Immature natural killer cell (primary cell): ENCODE measurements around the gene XPO6. TPM values are rescaled to one million over a fixed set of nuclear protein-coding genes. Genes with fewer than 3 reads are reported as not detected.

Source experiments
- DNase-seq, 3 donors: peaks; one replicate each; pipeline ENCODE4 v3.0.0; 2022; ENCODE audit warnings: mixed read lengths in 1 of 3
- H3K27ac Mint-ChIP-seq, 6 donors: one replicate each; pipeline ENCODE4 v1.8.0; 2020; ENCODE audit warnings: mixed read lengths in 6 of 6, mild to moderate bottlenecking in 5 of 6, inconsistent platforms in 4 of 6, moderate library complexity in 3 of 6
- H3K27me3 Mint-ChIP-seq, 3 donors: one replicate each; pipeline ENCODE4 v1.8.0; 2020 to 2021; ENCODE audit warnings: low read depth in 3 of 3, mild to moderate bottlenecking in 3 of 3, mixed read lengths in 3 of 3, moderate library complexity in 3 of 3, inconsistent platforms in 1 of 3
- H3K36me3 Mint-ChIP-seq, 3 donors: one replicate each; pipeline ENCODE4 v1.8.0; 2020; ENCODE audit warnings: mixed read lengths in 3 of 3, inconsistent platforms in 2 of 3, mild to moderate bottlenecking in 2 of 3
- H3K4me1 Mint-ChIP-seq, 2 donors: one replicate each; pipeline ENCODE4 v1.8.0; 2020; ENCODE audit warnings: inconsistent platforms in 2 of 2, mild to moderate bottlenecking in 2 of 2, mixed read lengths in 2 of 2, moderate library complexity in 1 of 2
- H3K4me3 Mint-ChIP-seq, 5 donors: one replicate each; pipeline ENCODE4 v1.8.0; 2020; ENCODE audit warnings: mild to moderate bottlenecking in 5 of 5, mixed read lengths in 5 of 5, inconsistent platforms in 3 of 5, moderate library complexity in 3 of 5
- H3K9me3 Mint-ChIP-seq, 6 donors: one replicate each; pipeline ENCODE4 v1.8.0; 2020; ENCODE audit warnings: mild to moderate bottlenecking in 6 of 6, mixed read lengths in 6 of 6, inconsistent platforms in 4 of 6, moderate library complexity in 3 of 6
- polyA plus RNA-seq, 3 donors: library from polyadenylated mRNA; unstranded; fragments of 300-500 nt; fragmentation: Illumina TruSeq; gene quantifications; one replicate each; pipeline ENCODE4 v1.2.3, GENCODE V29; 2021

XPO6 gene
- polyA plus RNA-seq, 3 donors from 2014 or later, result 40.7 to 75.5 (median 42.2) TPM

DNA sequence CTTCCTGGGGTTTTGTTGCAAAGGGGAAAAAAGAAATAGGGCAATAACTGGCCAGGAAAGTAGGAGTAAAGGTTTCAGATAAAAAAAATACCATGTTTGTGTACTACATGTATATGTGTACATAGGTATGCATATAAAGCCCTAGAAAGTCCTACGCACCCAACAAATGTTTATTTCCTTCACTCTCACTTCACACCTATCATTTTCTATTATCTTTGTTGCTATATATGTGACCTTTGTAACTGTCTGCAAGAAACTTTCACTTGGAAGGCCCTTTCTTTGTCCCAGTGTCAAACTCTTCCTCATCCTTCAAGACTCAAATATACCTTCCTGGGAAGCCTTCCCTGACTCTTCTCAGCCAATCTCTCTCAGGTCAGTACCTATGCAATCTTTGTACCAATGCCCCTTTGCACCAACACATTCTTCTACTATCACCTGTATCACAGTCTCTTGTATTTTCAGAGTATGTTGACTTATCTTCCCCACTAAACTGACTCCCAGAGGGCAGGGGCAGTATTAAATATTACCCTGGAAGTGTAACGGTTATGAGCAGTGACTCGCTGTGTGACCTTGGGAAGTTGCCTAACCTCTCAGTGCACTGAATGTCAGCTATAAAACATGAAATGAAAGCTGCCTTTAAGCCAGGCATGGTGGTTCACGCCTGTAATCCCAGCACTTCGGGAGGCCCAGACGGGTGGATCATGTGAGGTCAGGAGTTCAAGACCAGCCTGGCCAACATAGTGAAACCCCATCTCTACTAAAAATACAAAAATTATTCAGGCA is 6.5 kb downstream of the XPO6 start:
- H3K9me3 Mint-ChIP-seq, result no peaks in the 10 kb centered on the region
- no peak overlapping the region for H3K27ac Mint-ChIP-seq
- no peak overlapping the region for H3K4me3 Mint-ChIP-seq
- H3K27me3 Mint-ChIP-seq, result peaks cover 0 to 4% (median 0%) of the 10 kb centered on the region in 3 donors
- peaks cover 6 to 27% (median 17%) of the 10 kb centered on the region in 3 donors for H3K36me3 Mint-ChIP-seq
- no peak for DNase-seq
- peaks cover 36 to 47% of the 10 kb centered on the region in 2 donors for H3K4me1 Mint-ChIP-seq

DNA sequence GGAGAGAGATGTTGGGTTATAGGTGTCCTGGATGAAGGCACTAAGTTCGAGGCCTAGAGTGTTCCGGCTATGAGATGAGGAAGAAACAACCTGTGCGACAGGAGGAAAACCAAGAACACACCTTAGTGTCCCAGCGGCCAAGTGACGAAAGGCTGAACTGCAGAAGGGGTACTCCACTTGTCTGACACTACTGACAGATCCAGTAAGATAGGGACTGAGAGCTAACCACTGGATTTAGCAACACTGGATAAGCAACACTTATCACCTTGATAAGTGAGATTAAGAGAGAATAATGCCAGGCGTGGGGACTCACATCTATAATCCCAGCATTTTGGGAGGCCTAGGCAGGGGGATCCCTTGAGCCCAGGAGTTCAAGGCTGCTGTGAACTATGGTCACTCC is 7.1 kb downstream of the XPO6 start:
- no peak for DNase-seq
- H3K36me3 Mint-ChIP-seq, result peaks cover 6 to 31% (median 17%) of the 10 kb centered on the region in 3 donors

DNA sequence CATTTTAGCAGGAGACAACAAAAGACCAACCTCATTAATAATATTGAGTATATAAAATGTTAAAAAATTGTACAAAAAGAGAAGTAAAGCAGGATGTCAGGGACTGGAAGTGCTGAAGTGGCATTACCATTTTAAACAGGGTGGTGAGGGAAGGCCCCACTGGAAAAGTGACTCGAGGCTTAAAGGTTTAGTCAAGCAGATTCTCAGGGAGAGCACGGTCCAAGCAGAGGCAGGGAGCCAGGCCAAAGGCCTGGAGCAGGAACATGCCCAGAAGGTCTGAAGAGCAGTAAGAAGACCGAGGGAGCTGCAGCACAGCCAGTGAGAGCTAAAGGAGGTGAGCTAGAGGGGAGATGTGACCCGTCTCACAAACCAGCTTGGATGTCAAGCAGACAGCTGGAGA is 7.6 kb downstream of the XPO6 start:
- H3K27ac Mint-ChIP-seq, result no peak overlapping the region
- peaks cover 0 to 3% (median 0%) of the 10 kb centered on the region in 3 donors for H3K27me3 Mint-ChIP-seq
- H3K4me3 Mint-ChIP-seq, result no peak overlapping the region
- DNase-seq, result no peak
- H3K9me3 Mint-ChIP-seq, result no peaks in the 10 kb centered on the region
- peaks cover 28 to 38% of the 10 kb centered on the region in 2 donors for H3K4me1 Mint-ChIP-seq
- H3K36me3 Mint-ChIP-seq, result peaks cover 6 to 31% (median 17%) of the 10 kb centered on the region in 3 donors

More for the DNA sequence above, 7.1 kb downstream of the XPO6 start:
- peaks cover 29 to 40% of the 10 kb centered on the region in 2 donors for H3K4me1 Mint-ChIP-seq
- no peak overlapping the region for H3K4me3 Mint-ChIP-seq
- H3K9me3 Mint-ChIP-seq, result no peaks in the 10 kb centered on the region
- no peak overlapping the region for H3K27ac Mint-ChIP-seq
- peaks cover 0 to 3% (median 0%) of the 10 kb centered on the region in 3 donors for H3K27me3 Mint-ChIP-seq

DNA sequence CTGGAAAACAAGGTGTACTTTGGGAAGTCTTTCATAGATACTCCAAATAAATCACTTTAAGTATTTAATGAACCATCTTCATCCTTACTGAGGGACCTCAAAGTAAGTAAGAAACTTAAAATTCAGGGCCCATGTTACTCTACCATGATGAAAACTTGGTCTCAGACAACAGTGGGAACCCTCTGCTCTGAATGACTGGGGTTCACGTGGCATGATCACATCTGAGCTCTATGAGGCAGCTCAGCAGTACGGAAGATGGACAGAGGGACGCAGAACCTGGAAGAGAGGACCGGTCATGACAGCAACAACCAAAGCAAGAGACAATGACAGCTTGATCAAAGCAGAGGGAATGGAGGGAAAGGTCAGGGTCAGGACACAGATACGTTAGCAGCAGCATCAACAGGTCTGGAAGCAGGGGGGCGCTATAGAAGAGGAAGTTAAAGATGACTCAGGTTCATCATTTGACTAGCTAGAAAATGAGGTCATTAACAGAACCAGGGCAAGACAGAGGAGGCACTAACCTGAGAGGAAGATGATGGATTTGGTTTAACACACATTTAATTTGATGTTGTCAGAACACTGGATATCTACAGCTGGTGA is 9.5 kb downstream of the XPO6 start:
- no peak for DNase-seq
- Mint-ChIP-seq H3K4me1 (peaks cover 17 to 24% of the 10 kb centered on the region in 2 donors), H3K36me3 (peaks cover 6 to 27% (median 13%) of the 10 kb centered on the region in 3 donors), H3K9me3 (no peaks in the 10 kb centered on the region), H3K4me3 (peak overlapping the region in 1 of 5 donors; percentile 15), H3K27ac (peak overlapping the region in 5 of 6 donors; percentile 4 to 87 (median 58)), H3K27me3 (peaks cover 0 to 3% (median 0%) of the 10 kb centered on the region in 3 donors)

DNA sequence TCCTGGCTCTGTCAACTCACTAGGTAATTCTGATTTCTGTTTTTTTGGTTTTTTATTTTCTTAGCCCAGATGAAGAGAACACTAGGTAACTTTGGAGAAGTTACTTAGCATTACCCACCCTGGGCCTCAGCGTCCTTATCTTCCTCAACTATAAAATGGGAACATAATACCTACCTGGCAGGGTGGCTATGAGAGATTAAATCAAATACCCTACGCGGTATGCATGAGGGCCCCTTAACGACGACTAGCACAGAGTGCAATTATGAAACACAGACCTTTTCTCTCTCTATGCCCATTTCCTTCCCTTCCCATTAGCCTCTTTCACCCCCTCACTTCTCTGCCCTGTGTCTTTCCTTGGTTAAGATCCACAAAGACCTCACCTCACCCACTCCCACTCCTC is 11.1 kb downstream of the XPO6 start:
- peaks cover 0 to 5% (median 0%) of the 10 kb centered on the region in 3 donors for H3K27me3 Mint-ChIP-seq
- H3K36me3 Mint-ChIP-seq, result peaks cover 6 to 20% (median 13%) of the 10 kb centered on the region in 3 donors
- no peaks in the 10 kb centered on the region for H3K9me3 Mint-ChIP-seq
- peak overlapping the region in 4 of 6 donors; percentile 10 to 72 (median 52) for H3K27ac Mint-ChIP-seq
- no peak overlapping the region for H3K4me3 Mint-ChIP-seq
- DNase-seq, result no peak
- peaks cover 24 to 25% of the 10 kb centered on the region in 2 donors for H3K4me1 Mint-ChIP-seq

DNA sequence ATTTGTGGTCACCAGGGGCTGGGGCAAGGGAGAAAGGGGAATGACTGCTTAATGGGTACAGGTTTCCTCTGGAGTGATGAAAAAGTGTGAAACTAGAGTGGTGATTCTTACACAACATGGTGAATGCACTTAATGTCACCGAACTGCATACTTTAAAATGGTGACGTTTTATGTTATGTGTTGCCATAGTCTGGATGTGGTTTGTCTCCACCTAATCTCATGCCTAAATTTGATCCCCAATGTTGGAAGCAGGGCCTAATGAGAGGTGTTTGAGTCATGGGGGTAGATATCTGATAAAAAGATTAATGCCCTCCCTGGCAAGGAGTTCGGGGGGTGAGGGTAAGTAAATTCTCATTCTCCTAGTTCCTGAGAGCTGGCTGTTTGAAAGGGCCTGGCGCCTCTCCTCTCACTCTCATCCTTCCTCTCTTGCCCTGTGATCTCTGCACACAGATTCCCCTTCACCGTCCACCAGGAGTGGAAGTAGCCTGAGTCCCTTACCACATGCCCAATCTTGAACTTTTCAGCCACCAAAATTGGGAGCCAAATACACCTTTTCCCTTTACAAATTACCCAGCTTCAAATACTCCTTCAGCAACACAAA is 15.3 kb downstream of the XPO6 start:
- no peaks in the 10 kb centered on the region for H3K9me3 Mint-ChIP-seq
- H3K36me3 Mint-ChIP-seq, result peaks cover 0 to 13% (median 7%) of the 10 kb centered on the region in 3 donors
- peak overlapping the region in 1 of 5 donors; percentile 5 for H3K4me3 Mint-ChIP-seq
- DNase-seq, result no peak
- peak overlapping the region; percentile 65 to 95 (median 82) for H3K27ac Mint-ChIP-seq
- H3K4me1 Mint-ChIP-seq, result peaks cover 53 to 63% of the 10 kb centered on the region in 2 donors
- peaks cover 0 to 4% (median 0%) of the 10 kb centered on the region in 3 donors for H3K27me3 Mint-ChIP-seq

DNA sequence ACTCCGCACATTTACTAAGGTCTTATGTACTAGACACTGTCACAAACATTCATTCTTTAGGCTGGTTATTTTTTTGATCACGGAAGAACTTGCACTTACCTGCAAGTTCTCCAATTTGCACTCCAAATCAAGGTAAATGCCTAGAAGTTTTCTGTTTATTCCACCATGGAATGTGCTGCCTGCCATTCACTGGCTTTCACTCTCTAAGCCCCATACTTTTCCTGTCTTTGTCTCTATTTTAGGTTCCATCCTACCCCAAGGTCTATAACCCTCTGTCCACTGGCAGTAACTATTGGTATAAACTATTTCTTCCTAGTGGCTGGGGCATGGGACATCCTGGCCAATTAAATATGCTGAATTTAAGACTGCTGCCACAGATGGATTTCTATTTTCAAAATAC is 15.9 kb downstream of the XPO6 start:
- H3K9me3 Mint-ChIP-seq, result no peaks in the 10 kb centered on the region
- peaks cover 50 to 69% of the 10 kb centered on the region in 2 donors for H3K4me1 Mint-ChIP-seq
- peak overlapping the region in 5 of 6 donors; percentile 13 to 95 (median 75) for H3K27ac Mint-ChIP-seq
- peaks cover 0 to 2% (median 0%) of the 10 kb centered on the region in 3 donors for H3K27me3 Mint-ChIP-seq
- DNase-seq, result no peak
- peaks cover 0 to 15% (median 3%) of the 10 kb centered on the region in 3 donors for H3K36me3 Mint-ChIP-seq
- no peak overlapping the region for H3K4me3 Mint-ChIP-seq

DNA sequence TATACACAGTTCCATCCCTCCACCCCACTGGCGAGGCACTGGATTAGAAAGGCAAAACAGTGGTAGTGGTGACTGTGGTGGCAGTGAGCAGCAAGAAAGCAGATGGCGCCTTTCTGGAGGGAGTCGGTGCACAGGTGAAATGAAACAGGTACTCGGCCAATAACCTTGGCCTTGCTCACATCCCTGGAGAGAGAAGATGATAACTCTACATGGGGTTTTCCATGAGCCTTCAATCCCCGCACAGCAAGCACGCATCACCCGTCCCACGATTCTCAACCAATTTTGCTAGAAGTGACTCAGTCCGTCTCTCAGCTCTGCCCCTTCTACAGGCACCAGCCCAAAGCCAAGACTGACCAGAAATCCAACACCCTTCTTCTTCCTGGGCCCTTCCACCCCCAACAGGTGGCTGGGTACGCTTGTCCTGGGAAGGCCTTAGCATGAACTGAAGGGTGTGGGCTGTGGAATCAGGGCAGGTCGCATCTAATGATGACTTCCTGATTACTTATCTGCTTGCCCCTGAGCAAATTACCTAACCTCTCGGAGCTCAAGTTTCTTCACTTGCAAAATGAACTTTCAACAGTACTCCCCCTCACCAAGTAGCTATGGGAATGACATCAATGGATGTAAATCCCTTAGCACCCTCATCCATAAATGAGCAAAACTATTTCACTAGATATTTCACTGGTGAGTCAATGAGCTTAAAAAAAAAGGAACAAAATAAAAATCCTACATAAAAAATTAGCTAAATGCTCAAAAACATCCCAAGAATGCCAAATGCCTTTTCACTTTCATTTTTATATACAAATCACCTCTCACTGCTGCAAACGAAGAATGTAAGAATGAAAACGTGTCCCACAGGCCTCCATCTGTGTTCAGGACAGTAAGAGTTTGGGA is 18.0 kb downstream of the XPO6 start:
- Mint-ChIP-seq H3K36me3 (peaks cover 0 to 7% (median 0%) of the 10 kb centered on the region in 3 donors), H3K9me3 (no peaks in the 10 kb centered on the region), H3K27ac (peak overlapping the region; percentile 91 to 98 (median 96)), H3K4me1 (peaks cover 66 to 90% of the 10 kb centered on the region in 2 donors), H3K4me3 (peak overlapping the region; percentile 71 to 85 (median 77)), H3K27me3 (peaks cover 0 to 2% (median 0%) of the 10 kb centered on the region in 3 donors)
- no peak for DNase-seq

DNA sequence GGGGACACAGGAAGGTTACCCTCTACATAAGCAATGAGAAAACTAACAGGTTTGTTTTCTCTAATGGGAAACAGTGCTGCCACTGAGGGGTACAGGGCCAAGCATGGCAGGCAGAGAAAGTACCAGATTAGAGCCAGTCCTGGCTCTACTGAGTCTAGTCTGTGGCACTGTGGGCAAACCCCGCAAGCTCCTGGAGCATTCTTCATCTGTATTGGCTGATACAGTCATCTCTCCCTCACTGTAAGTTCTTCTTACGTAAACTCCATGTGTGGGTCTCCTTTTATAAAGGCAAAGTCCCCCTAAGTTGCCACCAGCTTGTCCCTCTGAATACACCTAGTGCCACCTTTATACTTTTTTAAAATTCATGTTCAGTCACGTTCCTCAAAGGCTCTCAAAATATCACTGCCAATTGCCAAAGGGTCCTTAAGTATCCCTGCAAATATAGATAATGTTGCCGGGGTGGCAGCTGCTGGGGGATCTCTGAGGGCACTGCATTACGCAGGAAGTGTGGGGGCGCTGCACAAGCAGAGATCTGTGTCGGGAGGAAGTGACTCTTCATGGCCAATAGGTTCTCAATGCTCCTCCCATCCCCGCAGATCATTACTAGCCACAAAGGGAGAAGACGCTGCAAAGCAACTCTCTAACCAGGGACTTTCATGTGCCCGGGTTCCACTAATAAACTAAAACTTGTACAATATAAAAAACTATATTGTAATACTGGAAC is 18.8 kb downstream of the XPO6 start:
- peaks cover 0 to 7% (median 0%) of the 10 kb centered on the region in 3 donors for H3K36me3 Mint-ChIP-seq

DNA sequence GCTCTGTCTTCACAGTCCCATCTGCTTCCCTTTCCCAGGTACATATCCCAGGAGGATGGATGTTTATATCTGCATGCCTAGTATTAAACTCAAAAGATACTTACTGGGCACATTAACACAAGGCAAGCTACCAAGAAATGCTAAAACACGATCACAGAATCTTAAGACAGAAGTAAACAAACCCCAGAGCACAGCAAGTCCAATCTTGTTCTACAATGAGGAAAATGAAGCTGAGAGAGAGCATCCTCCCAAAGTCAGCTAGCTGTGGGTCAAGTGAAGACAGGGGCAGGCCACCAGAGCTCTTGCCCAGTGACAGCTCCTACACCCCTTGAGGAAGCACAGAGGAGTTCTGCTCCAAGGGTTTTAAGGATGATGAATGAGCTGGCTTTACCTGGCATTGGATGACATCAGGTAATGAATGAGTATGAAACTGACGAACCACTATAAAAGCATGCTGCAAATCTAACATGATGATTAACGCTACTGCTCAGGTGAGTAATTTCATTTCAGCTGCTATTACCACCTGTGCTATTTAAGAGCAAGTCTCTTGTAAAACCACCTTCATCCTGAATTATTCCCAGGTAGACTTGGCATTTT is 20.3 kb downstream of the XPO6 start:
- peaks cover 0 to 3% (median 0%) of the 10 kb centered on the region in 3 donors for H3K27me3 Mint-ChIP-seq
- peaks cover 0 to 7% (median 0%) of the 10 kb centered on the region in 3 donors for H3K36me3 Mint-ChIP-seq
- peaks cover 86 to 97% of the 10 kb centered on the region in 2 donors for H3K4me1 Mint-ChIP-seq
- peak overlapping the region; percentile 6 to 89 (median 75) for H3K27ac Mint-ChIP-seq
- no peak for DNase-seq
- no peaks in the 10 kb centered on the region for H3K9me3 Mint-ChIP-seq
- H3K4me3 Mint-ChIP-seq, result peak overlapping the region in 1 of 5 donors; percentile 12

More for the DNA sequence above, 18.8 kb downstream of the XPO6 start:
- Mint-ChIP-seq H3K27me3 (peaks cover 0 to 3% (median 2%) of the 10 kb centered on the region in 3 donors), H3K4me1 (peaks cover 74 to 93% of the 10 kb centered on the region in 2 donors), H3K9me3 (no peaks in the 10 kb centered on the region), H3K4me3 (peak overlapping the region; percentile 71 to 85 (median 77)), H3K27ac (peak overlapping the region; percentile 91 to 98 (median 96))
- peak; percentile 60 to 72 (median 66) for DNase-seq

DNA sequence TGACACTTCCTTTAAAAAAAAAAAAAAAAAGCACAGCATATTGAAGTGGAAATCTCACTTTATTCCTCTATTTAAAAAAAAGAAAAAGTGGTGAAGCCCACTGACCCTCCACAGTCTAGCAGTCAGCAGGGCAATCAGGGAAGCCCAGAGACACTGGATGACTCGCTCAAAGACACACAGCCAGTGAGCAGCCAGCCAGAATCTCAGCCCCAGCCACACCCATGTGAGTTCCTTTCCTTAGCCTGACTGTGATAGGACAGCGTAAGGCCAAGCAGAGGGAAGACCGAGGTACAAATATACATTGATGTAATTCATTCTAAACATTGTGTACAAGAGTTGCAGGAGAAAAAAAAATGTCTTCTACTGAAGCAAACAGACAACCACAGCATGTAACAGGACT is 22.5 kb downstream of the XPO6 start:
- DNase-seq, result no peak
- H3K36me3 Mint-ChIP-seq, result peaks cover 0 to 11% (median 8%) of the 10 kb centered on the region in 3 donors
- H3K4me1 Mint-ChIP-seq, result peaks cover 85 to 94% of the 10 kb centered on the region in 2 donors
- peaks cover 0 to 3% (median 0%) of the 10 kb centered on the region in 3 donors for H3K27me3 Mint-ChIP-seq
- peak overlapping the region in 4 of 5 donors; percentile 45 to 74 (median 68) for H3K4me3 Mint-ChIP-seq
- H3K9me3 Mint-ChIP-seq, result no peaks in the 10 kb centered on the region
- H3K27ac Mint-ChIP-seq, result peak overlapping the region; percentile 68 to 87 (median 80)
